ENCODE data around the gene EXOC3L4. TPM values are rescaled to one million over a fixed set of nuclear protein-coding genes. Genes with fewer than 3 reads are reported as not detected.

The EXOC3L4 gene
- total and polyA plus RNA-seq, 2 donors (not counting 1 experiment from before 2014, with no cell fraction given) = 0.39 to 0.50 TPM

GRCh38 chr14:103070263-103070885 is 24.2 kb upstream of the EXOC3L4 start:
- Histone ChIP-seq H3K79me2 (ENCODE audit: control insufficient read depth, insufficient read depth, low read length) (no peaks in the 10 kb centered on the region), H2AFZ (ENCODE audit: low read length) (no peak overlapping the region), H3K36me3 (ENCODE audit: control insufficient read depth, insufficient read depth, low read length) (no peaks in the 10 kb centered on the region), H3K9me3 (ENCODE audit: control insufficient read depth, insufficient read depth, low read depth, low read length) (no peaks in the 10 kb centered on the region), H3K4me2 (ENCODE audit: extremely low read depth, insufficient read depth, low read length) (no peak overlapping the region), H3K9ac (ENCODE audit: insufficient read depth, low read length) (no peak overlapping the region), H3K4me3 (replicated peaks in 1 of 4; ENCODE audit: control extremely low read depth in 1 of 4, insufficient read depth in 1 of 4, low read depth in 3 of 4, low read length in 4 of 4) (no peak overlapping the region), H4K20me1 (ENCODE audit: control insufficient read depth, extremely low read depth, insufficient read depth, low read length) (no peaks in the 10 kb centered on the region), H3K27me3 (ENCODE audit: control insufficient read depth, insufficient read depth, low read length) (no peaks in the 10 kb centered on the region), H3K27ac (ENCODE audit: insufficient read depth, low read length) (no peak overlapping the region), H3K4me1 (ENCODE audit: control insufficient read depth, extremely low read depth, insufficient read depth, low read length) (peaks cover 4% of the 10 kb centered on the region)
- TF ChIP-seq CTCF (conservative IDR thresholded peaks at IDR 0.05 in 1 of 2, IDR thresholded peaks at IDR 0.05 in 1 of 2; ENCODE audit: low read depth in 1 of 2, low read length in 2 of 2) (no peak), EZH2 (IDR thresholded peaks at IDR 0.05; ENCODE audit: low read length, missing control alignments) (no peak)
- DNase-seq (ENCODE audit: low read depth in 2 of 2) = no peak

- Histone ChIP-seq H3K36me3 (ENCODE audit: control insufficient read depth, insufficient read depth, low read length) (no peaks in the 10 kb centered on the region), H3K9me3 (ENCODE audit: control insufficient read depth, insufficient read depth, low read depth, low read length) (no peaks in the 10 kb centered on the region), H3K4me3 (replicated peaks in 1 of 4; ENCODE audit: control extremely low read depth in 1 of 4, insufficient read depth in 1 of 4, low read depth in 3 of 4, low read length in 4 of 4) (no peak overlapping the region), H3K9ac (ENCODE audit: insufficient read depth, low read length) (no peak overlapping the region), H4K20me1 (ENCODE audit: control insufficient read depth, extremely low read depth, insufficient read depth, low read length) (no peaks in the 10 kb centered on the region), H2AFZ (ENCODE audit: low read length) (no peak overlapping the region), H3K4me2 (ENCODE audit: extremely low read depth, insufficient read depth, low read length) (no peak overlapping the region), H3K27ac (ENCODE audit: insufficient read depth, low read length) (no peak overlapping the region), H3K27me3 (ENCODE audit: control insufficient read depth, insufficient read depth, low read length) (no peaks in the 10 kb centered on the region), H3K4me1 (ENCODE audit: control insufficient read depth, extremely low read depth, insufficient read depth, low read length) (peaks cover 4% of the 10 kb centered on the region), H3K79me2 (ENCODE audit: control insufficient read depth, insufficient read depth, low read length) (no peaks in the 10 kb centered on the region)
- DNase-seq (ENCODE audit: low read depth in 2 of 2) = no peak
- TF ChIP-seq EZH2 (IDR thresholded peaks at IDR 0.05; ENCODE audit: low read length, missing control alignments) (no peak), CTCF (conservative IDR thresholded peaks at IDR 0.05 in 1 of 2, IDR thresholded peaks at IDR 0.05 in 1 of 2; ENCODE audit: low read depth in 1 of 2, low read length in 2 of 2) (no peak)
Observed at GRCh38 chr14:103070971-103071542, 23.5 kb upstream of the EXOC3L4 start.

GRCh38 chr14:103071544-103072251 is 22.8 kb upstream of the EXOC3L4 start:
- no peak overlapping the region for H3K4me2 ChIP-seq (ENCODE audit: extremely low read depth, insufficient read depth, low read length)
- H3K9me3 ChIP-seq (ENCODE audit: control insufficient read depth, insufficient read depth, low read depth, low read length) = no peaks in the 10 kb centered on the region
- H3K27ac ChIP-seq (ENCODE audit: insufficient read depth, low read length) = no peak overlapping the region
- H3K79me2 ChIP-seq (ENCODE audit: control insufficient read depth, insufficient read depth, low read length) = no peaks in the 10 kb centered on the region
- H3K4me3 ChIP-seq (replicated peaks in 1 of 4; ENCODE audit: control extremely low read depth in 1 of 4, insufficient read depth in 1 of 4, low read depth in 3 of 4, low read length in 4 of 4) = no peak overlapping the region
- H3K4me1 ChIP-seq (ENCODE audit: control insufficient read depth, extremely low read depth, insufficient read depth, low read length) = peaks cover 4% of the 10 kb centered on the region
- no peaks in the 10 kb centered on the region for H3K36me3 ChIP-seq (ENCODE audit: control insufficient read depth, insufficient read depth, low read length)
- H3K9ac ChIP-seq (ENCODE audit: insufficient read depth, low read length) = no peak overlapping the region
- DNase-seq (ENCODE audit: low read depth in 2 of 2) = no peak
- no peaks in the 10 kb centered on the region for H4K20me1 ChIP-seq (ENCODE audit: control insufficient read depth, extremely low read depth, insufficient read depth, low read length)
- no peak overlapping the region for H2AFZ ChIP-seq (ENCODE audit: low read length)
- no peaks in the 10 kb centered on the region for H3K27me3 ChIP-seq (ENCODE audit: control insufficient read depth, insufficient read depth, low read length)
- TF ChIP-seq EZH2 (IDR thresholded peaks at IDR 0.05; ENCODE audit: low read length, missing control alignments) = no peak
- TF ChIP-seq CTCF (conservative IDR thresholded peaks at IDR 0.05 in 1 of 2, IDR thresholded peaks at IDR 0.05 in 1 of 2; ENCODE audit: low read depth in 1 of 2, low read length in 2 of 2) = no peak
